Ammon's horn (tissue), 1 donor: Measurements from ENCODE around the gene AGFG2.
A peak's percentile ranks its signal among the peaks of the same experiment; 100 is the strongest.
"Not testable (repeated sequence)": the region's sequence is repeated elsewhere in the genome, so short reads cannot be mapped to it uniquely, and the experiment has no call there.

Experiments used
- DNase-seq: peaks from one replicate; pipeline ENCODE4 v3.0.0-alpha.2; 2016; ENCODE audit warnings: low spot score

Gene AGFG2, protein sequence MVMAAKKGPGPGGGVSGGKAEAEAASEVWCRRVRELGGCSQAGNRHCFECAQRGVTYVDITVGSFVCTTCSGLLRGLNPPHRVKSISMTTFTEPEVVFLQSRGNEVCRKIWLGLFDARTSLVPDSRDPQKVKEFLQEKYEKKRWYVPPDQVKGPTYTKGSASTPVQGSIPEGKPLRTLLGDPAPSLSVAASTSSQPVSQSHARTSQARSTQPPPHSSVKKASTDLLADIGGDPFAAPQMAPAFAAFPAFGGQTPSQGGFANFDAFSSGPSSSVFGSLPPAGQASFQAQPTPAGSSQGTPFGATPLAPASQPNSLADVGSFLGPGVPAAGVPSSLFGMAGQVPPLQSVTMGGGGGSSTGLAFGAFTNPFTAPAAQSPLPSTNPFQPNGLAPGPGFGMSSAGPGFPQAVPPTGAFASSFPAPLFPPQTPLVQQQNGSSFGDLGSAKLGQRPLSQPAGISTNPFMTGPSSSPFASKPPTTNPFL

DNA sequence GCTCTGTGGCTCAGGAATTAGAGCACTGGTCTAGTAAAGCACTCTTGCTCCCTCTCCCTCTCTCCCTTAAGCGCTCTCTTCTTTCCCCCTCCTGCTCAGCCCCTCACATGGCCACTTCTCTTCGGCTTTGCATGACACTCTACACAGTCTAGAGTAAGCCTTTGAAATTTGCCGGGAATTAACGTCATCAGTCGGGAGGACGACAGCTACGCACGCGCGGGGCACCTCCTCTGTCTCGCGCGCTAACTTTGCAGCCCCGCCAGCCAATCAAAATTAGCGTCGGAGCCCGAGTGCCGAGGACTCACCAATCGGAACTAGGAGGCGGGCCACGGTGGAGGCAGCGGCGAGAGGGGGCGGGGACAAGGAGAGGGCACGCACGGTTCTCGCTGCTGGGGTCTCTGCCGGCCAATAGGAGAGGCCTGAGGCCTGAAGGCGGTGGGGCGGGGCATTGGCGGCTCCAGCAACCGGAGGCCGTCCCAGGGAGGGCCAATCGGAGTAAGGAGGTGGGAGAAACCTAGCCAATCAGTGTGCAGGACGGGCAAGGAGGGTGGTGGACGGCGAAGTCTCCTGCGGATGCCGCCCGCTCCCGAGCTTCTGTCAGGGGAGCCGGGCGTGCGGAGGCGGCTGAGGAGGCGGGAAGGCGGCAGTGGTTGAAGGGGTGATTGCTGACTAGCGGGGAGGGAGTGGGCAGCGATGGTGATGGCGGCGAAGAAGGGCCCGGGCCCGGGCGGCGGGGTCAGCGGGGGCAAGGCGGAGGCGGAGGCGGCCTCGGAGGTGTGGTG, at the start of gene AGFG2:
Gene AGFG2, plus strand, starts transcription at position 550 of the 782 bp plus-strand sequence. Its CDS starts 144 bp downstream, at position 694.
- peak; percentile 100 for DNase-seq

DNA sequence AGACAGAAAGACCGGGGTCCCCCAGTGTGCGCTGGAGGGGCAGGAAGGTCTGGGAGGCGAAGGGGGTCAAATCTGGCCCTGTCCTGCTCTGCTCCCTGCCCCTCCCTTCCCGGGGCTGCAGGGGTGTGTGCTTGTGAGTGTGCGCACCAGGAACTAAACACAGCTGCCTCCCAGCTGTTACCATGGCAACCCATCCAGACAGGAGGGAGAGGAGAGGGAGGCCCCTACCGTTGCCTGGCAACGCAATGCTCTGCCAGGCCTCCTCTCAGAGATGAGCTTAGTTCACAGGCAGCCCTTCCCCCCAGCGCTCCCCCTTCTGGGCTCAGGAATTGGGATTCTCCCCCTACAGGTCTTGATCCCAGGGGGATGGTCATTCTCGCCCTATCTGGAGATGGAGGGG, 49.2 kb upstream of the AGFG2 start:
- DNase-seq: peak; percentile 99

DNA sequence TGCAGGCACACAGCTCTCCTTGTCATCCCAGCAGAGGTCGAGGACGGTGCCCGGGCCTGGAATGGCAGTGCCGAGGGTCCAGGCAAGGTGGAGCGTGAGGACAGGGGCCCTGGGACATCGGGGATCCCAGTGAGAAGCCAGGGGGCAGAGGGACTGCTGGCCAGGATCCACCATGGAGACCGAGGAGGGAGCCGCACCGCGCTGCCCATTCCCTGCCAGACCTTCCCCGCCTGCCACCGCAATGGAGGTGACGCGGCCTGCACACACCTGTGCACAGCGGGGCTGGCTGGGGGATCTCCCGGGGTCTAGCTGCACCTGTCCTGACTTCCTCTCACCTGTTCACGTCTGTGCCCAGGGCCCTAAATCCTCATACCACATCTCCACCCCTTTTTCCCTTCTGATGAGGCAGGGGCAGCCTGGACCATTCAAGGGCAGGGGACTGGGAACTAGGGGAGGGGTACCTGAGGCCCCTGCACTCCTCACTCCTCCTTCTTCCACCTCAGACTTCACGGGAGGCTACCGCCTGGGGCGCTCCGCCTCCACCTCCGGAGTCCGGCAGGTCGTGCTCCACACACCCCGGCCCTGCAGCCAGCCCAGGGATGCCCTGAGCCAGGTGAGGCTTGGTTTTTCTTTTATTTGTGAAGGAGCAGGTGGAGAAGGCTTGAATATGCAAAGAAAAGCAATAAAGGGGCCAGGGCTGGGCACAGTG, 48.4 kb upstream of the AGFG2 start:
- no peak for DNase-seq

DNA sequence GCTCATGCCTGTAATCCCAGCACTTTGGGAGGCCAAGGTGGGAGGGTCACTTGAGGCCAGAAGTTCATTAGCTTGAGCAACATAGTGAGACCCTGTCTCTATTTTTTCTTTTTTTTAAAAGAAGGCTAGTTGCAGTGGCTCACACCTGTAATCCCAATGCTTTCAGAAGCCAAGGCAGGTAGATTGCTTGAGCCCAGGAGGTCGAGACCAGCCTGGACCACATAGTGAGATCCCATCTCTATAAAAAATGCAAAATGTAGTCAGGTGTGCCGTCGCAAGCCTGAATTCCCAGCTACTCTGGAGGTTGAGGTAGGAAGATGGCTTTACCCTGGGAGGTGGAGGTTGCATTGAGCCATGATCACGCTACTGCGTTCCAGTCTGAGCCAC, 47.8 kb upstream of the AGFG2 start:
- DNase-seq: no peak

DNA sequence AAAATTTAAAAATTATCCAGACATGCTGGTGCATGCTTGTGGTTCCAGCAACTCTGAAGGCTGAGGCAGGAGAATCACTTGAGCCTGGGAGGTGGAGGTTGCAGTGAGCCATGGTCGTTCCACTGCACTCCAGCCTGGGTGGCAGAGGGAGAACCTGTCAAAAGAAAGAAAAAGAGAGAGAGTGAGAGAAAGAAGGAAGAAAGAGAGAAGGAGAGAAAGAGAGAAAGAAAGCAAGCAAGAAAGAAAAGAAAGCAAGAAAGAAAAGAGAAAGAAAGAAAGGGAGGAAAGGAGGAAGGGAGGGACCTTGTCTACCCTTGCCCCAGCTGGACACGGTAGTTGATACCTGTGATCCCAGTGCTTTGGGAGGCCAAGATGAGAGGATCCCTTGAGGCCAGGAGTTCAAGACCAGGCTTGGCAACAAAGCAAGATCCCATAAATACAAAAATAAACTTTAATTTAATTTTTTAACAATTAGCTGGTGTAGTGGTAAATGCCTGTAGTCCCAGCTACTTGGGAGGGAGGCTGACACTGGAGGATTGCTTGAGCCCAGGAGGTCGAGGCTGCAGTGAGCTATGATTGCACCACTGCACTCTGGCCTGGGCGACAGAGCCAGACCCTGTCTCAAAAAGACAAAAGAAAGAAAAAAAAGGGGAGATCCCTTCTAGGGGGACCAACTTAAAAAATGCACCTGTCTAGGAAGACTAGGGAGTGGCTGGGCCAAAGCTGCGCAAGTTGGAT, 46.1 kb upstream of the AGFG2 start:
- no peak for DNase-seq

DNA sequence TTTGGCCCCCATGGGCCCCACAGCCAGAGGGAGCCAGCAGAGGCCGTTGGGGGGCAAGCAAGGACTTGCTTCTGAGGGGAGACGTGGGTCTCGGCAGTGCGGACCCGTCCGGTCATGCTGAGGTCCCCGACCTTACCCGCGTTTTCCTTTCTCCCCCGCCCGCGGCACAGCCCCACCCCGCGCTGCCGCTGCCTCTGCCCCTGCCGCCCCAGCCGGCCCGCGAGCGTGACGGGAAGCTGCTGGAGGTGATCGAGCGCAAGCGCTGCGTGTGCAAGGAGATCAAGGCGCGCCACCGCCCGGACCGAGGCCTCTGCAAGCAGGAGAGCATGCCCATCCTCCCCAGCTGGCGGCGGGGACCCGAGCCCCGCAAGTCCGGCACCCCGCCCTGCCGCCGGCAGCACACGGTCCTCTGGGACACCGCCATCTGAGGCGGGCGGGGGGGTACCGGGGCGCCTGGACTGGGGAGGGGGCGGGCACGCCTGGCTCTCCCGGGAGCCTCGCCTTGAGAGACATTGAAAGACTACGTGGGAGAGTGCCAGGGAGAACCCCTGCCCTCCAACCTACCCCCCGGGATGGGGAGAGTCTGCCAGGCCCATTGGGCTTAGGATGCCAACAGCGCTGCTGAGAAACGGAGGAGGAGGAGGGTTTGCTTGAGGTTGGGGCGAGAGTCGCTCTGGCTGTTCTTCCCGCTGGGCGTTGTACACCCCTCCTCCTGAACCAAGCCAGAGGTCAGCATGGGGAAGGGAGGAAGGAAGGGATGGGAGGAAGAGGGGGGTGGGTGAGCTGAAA, 45.3 kb upstream of the AGFG2 start:
- peak; percentile 74 for DNase-seq

DNA sequence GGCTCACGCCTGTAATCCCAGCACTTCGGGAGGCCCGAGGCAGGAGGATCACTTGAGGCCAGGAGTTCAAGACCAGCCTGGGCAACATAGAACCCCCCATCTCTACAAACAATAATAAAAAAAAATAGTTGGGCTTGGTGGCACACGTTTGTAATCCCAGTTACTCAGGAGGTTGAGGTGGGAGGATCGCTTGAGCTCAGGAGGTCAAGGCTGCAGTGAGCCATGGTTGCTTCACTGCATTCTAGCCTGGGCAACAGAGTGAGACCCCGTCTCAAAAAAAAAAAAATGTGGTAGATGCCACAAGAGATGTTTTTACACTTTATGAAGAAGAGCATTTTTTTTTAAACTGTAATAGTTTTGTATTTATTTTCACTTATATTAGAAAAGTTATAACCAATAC, 42.5 kb upstream of the AGFG2 start:
- DNase-seq: no peak

DNA sequence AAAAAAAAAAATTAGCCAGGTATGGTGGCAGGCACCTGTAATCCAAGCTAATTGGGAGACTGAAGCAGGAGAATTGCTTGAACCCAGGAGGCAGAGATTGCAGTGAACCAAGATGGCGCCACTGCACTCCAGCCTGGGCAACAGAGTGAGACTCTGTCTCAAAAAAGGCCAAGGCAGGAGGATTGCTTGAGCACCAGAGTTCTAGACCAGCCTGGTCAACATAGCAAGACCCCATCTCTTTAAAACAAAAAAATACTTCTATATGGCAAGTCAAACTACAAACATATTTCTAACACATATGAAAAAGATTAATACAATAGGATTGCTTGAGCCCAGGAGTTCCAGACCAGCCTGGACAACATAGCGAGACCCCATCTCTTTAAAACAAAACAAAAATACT, 38.3 kb upstream of the AGFG2 start:
- not testable (repeated sequence) for DNase-seq

DNA sequence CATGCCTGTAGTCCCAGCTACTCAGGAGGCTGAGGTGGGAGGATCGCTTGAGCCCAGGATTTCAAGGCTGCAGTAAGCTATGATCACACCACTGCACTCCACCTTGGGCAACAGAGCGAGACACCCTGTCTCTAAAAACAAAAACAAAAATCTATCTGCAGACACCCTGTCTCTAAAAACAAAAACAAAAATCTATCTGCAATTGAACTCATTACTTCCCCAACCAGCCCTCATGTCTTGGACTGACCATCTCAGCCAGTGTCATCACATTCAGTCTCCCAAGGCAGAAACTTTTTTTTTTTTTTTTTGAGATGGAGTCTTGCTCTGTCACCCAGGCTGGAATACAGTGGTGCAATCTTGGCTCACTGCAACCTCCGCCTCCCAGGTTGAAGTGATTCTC, 35.0 kb upstream of the AGFG2 start:
- DNase-seq: not testable (repeated sequence)

DNA sequence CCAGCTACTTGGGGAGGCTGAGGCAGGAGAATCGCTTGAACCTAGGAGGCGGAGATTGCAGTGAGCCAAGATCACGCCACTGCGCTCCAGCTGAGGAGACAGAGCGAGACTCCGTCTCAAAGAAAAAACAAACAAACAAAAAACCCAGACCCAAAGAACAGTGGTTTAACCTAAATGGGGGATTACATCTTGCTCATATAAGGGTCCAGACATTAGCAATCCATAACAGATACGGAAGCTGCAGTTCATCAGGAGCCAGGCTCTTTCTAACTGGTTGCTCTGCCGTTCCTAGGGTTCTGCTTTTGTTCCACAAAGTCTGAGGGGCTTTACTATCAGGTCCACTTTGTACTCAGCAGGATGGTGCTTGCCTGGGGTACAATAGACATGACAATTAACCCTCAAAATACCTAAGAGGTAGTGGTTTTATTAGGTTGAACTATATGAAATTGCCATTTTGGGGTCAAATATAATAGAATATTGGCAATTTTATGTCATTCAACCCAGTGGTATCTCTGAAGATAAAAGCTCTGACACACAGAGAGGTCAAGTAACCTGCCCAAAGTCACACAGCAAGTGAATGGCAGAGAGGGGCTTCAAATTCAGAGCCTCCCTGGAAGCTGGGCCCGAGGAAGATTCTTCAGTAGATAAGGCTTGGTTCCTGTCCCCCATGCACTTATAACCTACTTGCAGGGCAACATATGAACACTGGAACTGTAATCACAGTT, 34.0 kb upstream of the AGFG2 start:
- no peak for DNase-seq

DNA sequence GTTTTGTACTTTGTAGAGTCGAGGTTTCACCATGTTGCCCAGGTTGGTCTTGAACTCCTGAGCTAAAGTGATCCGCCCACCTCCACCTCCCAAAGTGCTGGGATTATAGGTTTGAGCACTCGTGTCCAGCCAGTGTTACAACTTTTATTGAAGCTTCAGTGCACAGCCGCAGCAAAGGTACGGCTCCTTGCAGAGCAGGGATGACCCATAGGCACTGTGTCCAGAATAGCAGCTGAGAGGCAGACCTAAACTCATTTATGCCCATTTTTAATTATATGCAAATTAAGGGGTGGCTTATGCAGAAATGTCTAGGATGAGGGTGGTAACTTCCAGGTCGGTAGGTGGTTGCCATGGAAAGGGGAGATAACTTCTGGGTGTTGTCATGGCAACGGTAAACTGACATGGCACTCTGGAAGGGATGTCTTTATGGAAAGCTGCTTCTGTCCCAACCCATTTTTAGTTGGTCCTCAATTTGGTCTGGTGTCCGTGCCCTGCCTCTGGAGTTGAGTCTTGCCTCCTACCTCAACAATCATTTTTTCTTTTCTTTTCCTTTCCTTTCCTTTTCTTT, 32.6 kb upstream of the AGFG2 start:
- no peak for DNase-seq

DNA sequence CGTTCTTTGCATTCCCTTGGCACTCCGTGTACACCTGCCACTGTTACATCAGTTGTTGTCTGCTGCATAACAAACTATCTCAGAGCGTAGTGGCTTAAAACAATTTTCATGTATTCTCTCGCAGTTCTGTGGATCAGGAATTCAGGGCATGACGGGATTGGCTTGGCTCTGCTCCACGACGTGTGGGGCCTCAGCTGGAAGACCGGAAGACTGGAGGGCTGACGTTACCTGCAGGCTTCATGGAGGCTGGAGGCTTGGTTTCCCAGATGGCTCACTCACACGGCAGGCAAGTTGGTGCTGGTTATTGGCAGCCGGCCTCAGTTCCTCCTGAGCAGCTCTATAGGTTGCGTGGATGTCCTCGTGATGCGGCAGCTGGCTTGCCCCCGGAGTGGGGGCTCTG, 29.8 kb upstream of the AGFG2 start:
- DNase-seq: peak; percentile 40

DNA sequence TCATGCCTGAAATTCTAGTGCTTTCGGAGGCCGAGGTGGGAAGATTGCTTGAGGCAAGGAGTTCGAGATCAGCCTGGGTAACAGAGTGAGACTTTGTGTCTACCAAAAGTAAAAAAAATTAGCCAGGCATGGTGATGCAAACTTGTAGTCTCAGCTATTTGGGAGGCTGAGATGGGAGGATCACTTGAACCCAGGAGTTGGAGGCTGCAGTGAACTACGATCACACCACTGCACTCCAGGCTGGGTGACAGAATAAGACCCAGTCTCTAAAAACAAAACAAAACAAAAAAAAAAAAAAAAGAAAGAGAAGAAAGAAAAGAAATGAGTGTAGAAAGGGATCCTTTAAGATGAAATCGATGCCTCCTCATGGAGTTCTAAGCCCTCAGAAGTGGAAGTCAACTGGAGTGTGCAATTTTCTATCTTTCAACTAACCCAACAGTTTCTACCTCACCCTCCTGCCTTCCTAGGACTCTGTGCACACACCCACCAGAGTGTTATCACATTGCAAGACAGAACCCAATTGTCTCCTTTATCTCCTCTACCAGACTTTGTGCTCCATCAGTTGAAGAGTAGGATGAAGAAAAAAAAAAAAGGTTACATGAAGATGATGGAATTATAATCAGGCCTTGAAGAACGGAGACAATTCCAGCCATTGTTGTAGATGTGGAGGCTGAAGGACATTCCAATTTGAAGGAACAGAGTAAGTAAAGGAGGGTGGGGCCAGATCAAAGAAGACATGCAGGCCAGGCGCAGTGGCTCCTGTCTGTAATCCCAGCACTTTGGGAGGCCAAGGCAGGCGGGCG, 28.4 kb upstream of the AGFG2 start:
- no peak for DNase-seq

DNA sequence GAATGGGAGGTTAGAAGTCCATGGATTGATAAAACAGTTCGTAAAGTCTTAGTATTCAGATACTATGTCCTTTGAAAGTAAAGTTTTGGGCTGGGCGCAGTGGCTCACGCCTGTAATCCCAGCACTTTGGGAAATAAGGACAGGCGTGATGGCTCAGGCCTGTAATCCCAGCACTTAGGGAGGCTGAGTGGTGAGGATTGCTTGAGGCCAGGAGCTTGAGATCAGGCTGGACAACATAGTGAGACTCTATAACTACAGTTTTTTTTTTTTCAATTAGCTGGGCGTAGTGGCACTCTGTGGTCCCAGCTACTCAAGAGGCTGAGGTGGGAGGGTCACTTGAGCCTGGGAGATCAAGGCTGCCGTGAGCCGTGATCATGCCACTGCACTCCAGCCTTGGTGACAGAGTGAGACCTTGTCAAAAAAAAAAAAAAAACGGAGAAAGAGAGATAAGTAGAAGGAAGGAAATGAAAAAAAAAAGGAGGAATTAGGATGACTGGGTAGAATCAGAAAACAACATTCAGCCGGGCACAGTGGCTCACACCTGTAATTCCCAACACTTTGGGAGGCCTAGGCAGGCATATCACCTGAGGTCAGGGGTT, 25.7 kb upstream of the AGFG2 start:
- no peak for DNase-seq

DNA sequence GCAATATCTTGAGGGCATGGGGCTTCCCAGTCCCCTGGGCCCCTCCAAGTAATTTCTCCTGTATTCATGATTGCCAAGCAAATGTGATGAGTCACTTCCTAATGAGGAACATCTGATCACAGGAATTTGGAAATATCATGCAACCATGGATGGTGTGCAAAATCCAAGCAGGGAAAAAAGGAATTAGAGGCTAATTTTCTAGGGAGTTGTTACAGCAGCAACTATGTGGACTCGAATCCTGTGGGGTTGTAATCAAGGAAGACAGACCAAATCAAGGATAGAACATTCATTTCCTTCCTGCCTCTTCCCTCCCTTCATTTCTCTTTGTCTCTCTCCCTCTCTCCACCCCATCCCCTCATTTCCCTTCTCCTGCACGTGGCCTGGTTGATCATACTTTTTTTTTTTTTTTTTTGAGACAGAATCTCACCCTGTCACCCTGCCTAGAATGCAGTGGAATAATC, 23.9 kb upstream of the AGFG2 start:
- no peak for DNase-seq

DNA sequence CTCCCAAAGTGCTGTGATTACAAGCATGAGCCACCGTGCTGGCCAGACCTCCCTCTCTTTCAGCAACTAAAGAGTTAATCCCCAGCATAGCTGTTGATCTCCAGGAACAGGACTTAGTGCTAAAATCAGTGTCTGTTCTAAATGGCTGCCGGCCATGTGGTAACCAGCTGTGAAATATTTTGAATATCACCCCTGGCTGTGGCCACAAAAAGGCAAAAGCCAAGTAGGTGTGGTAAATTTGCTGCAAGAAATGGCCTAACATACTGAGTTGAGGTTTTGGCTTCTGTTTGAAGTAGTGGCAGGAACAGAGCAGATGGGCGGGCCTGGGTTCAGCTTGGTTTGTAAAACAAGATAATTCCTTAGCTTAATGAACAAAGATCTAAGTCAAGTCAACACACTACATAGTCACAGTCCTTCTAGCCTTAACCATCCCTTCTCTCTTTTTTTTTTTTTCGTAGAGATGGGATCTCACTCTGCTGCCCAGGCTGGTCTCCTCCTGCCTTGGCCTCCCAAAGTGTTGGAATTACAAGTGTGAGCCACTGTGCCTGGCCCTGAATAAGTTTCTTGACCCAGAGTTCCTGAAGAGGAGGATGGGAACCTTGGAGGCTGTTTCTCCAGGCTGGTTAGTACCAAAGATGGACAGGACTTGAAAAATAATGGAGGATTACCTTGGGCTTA, 22.7 kb upstream of the AGFG2 start:
- no peak for DNase-seq

DNA sequence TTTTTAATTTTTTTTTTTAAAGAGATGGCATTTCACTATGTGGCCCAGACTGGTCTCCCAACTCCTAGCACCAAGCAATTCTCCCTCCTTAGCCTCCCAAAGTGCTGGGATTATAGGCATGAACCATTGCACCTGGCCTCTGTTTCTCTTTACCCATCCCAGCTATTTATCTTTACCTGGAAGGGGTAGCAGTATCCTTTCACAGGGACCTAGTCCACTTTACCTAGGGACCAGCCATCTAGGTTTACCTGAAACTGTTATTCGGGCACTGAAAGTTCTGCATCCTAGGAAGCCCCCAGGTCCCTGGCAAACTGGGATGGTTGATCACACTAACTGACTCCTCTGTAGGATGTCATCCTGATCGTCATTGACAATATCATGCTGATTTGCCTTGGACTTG, 21.7 kb upstream of the AGFG2 start:
- DNase-seq: no peak

DNA sequence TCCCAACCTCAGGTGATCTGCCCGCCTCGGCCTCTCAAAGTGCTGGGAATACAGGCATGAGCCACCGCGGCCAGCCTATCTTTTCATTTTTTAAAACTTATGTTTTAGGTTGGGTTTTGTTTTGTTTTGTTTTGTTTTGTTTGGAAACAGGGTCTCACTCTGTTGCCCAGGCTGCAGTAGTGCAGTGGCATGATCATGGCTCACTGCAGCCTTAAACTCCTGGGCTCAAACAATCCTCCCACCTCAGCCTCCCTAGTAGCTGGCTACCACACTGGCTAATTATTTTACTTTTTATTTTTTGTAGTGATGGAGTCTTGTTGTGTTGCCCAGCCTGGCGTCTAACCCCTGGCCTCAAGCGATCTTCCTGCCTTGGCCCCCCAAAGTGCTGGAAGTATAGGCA, 19.4 kb upstream of the AGFG2 start:
- DNase-seq: no peak
